ENCODE measurements around the gene TRMT13. TPM values are rescaled to one million over a fixed set of nuclear protein-coding genes. Genes with fewer than 3 reads are reported as not detected.
A peak's percentile ranks its signal among the peaks of the same experiment; 100 is the strongest.

Gene TRMT13, protein sequence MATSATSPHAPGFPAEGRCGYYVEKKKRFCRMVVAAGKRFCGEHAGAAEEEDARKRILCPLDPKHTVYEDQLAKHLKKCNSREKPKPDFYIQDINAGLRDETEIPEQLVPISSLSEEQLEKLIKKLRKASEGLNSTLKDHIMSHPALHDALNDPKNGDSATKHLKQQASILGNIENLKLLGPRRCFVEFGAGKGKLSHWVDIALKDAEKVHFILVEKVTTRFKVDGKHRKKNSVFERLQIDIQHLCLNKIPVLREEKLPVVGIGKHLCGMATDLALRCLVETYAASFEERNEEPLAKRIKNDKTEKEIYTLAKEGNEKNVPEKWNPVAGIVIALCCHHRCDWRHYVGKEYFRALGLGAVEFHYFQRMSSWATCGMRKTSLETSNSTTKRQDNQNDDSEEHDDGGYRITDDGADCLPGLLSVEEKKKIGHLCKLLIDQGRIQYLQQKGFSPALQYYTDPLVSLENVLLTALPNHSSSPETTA
- polyA plus RNA-seq (6.4 to 15.3 TPM (median 9.5 TPM) in 3 replicates), polyA minus RNA-seq (1.3 to 7.9 TPM (median 7.0 TPM) in 3 replicates)
- polyA plus RNA-seq (2011; ENCODE audit: low read depth): 11.4 TPM
- polyA plus RNA-seq (2011; cell fraction: cytosol; rRNA removed): 4.9 and 7.8 TPM in 2 replicates
- 15.4 and 27.2 TPM in 2 replicates for polyA plus RNA-seq (2011; cell fraction: nucleus; rRNA removed)
- polyA plus RNA-seq (2012; ENCODE audit: low replicate concordance): 6.2 and 7.3 TPM in 2 replicates
- 2.9 TPM for polyA minus RNA-seq (2011; cell fraction: cytosol; rRNA and poly(A)+ RNA removed)
- polyA minus RNA-seq (2011; cell fraction: nucleus; rRNA and poly(A)+ RNA removed): 6.1 and 16.0 TPM in 2 replicates

GRCh38 chr1:100132566-100133477 lies at the start of gene TRMT13, which contains the start of gene SASS6:
TSS of gene TRMT13 (plus strand) at chr1:100133163. CDS start at chr1:100133169, 6 bp downstream.
TSS of gene SASS6 (minus strand) at chr1:100132930. CDS start at chr1:100132814, 116 bp downstream.
- FAIRE-seq: peak; percentile 90
- dilution Hi-C loops (cut with MboI; ENCODE audit: extremely low pct_ligation_motif_present, low sequenced_read_pairs): no loop called here
- peaks cover 65% of the 10 kb centered on the region for H3K79me2 ChIP-seq (ENCODE audit: control insufficient read depth, insufficient read depth, low read length)
- H3K36me3 ChIP-seq (ENCODE audit: control insufficient read depth in 2 of 2, extremely low read depth in 1 of 2, insufficient read depth in 2 of 2, low read length in 2 of 2): no peaks in the 10 kb centered on the region
- peak within 1 kb of the TSS; percentile 100 for H2AFZ ChIP-seq (ENCODE audit: control insufficient read depth, low read length)
- H3K4me1 ChIP-seq (ENCODE audit: control insufficient read depth, extremely low read depth, insufficient read depth, low read length): peaks cover 15% of the 10 kb centered on the region
- H3K9me3 ChIP-seq (ENCODE audit: control insufficient read depth, low read depth, low read length): no peaks in the 10 kb centered on the region
- no peaks in the 10 kb centered on the region for H3K27me3 ChIP-seq (ENCODE audit: control insufficient read depth, extremely low read depth, insufficient read depth, low read length)
- no peaks in the 10 kb centered on the region for H4K20me1 ChIP-seq (ENCODE audit: control insufficient read depth, extremely low read depth, insufficient read depth, low read length)
- peak within 1 kb of the TSS; percentile 75 to 99 (median 96) for H3K4me3 ChIP-seq (ENCODE audit: control insufficient read depth in 2 of 3, extremely low read depth in 1 of 3, insufficient read depth in 2 of 3, low read depth in 1 of 3, low read length in 3 of 3)
- H3K9ac ChIP-seq (ENCODE audit: control insufficient read depth, extremely low read depth, insufficient read depth, low read length): peak within 1 kb of the TSS; percentile 88
- no peak for TF ChIP-seq CTCF (optimal IDR thresholded peaks at IDR 0.05 in 1 of 3, IDR thresholded peaks at IDR 0.05 in 1 of 3, conservative IDR thresholded peaks at IDR 0.05 in 1 of 3; ENCODE audit: extremely low read depth in 1 of 3, insufficient read depth in 2 of 3, low read length in 3 of 3)
- no peak for TF ChIP-seq EZH2 (IDR thresholded peaks at IDR 0.05; ENCODE audit: low read length)
- peak within 1 kb of the TSS; percentile 73 for H3K4me2 ChIP-seq (ENCODE audit: control insufficient read depth, extremely low read depth, insufficient read depth, low read depth, low read length)
- H3K9me1 ChIP-seq (ENCODE audit: control insufficient read depth, extremely low read depth, insufficient read depth, low read length): no peaks in the 10 kb centered on the region
- peak; percentile 63 for DNase-seq (ENCODE audit: low read depth, low spot score)
- peak within 1 kb of the TSS; percentile 79 for H3K27ac ChIP-seq (ENCODE audit: control insufficient read depth, insufficient read depth, low read length)

GRCh38 chr1:100087396-100087795 lies 45.6 kb upstream of the TRMT13 start:
- Histone ChIP-seq H3K4me2 (ENCODE audit: control insufficient read depth, extremely low read depth, insufficient read depth, low read depth, low read length) (no peak overlapping the region), H3K9me1 (ENCODE audit: control insufficient read depth, extremely low read depth, insufficient read depth, low read length) (no peaks in the 10 kb centered on the region), H3K27ac (ENCODE audit: control insufficient read depth, insufficient read depth, low read length) (no peak overlapping the region), H3K36me3 (ENCODE audit: control insufficient read depth in 2 of 2, extremely low read depth in 1 of 2, insufficient read depth in 2 of 2, low read length in 2 of 2) (peaks cover 1 to 4% of the 10 kb centered on the region in 2 experiments), H4K20me1 (ENCODE audit: control insufficient read depth, extremely low read depth, insufficient read depth, low read length) (no peaks in the 10 kb centered on the region), H3K9me3 (ENCODE audit: control insufficient read depth, low read depth, low read length) (no peaks in the 10 kb centered on the region), H3K79me2 (ENCODE audit: control insufficient read depth, insufficient read depth, low read length) (no peaks in the 10 kb centered on the region), H3K9ac (ENCODE audit: control insufficient read depth, extremely low read depth, insufficient read depth, low read length) (no peak overlapping the region), H2AFZ (ENCODE audit: control insufficient read depth, low read length) (no peak overlapping the region), H3K27me3 (ENCODE audit: control insufficient read depth, extremely low read depth, insufficient read depth, low read length) (no peaks in the 10 kb centered on the region), H3K4me3 (ENCODE audit: control insufficient read depth in 2 of 3, extremely low read depth in 1 of 3, insufficient read depth in 2 of 3, low read depth in 1 of 3, low read length in 3 of 3) (no peak overlapping the region), H3K4me1 (ENCODE audit: control insufficient read depth, extremely low read depth, insufficient read depth, low read length) (no peaks in the 10 kb centered on the region)
- no peak for DNase-seq (ENCODE audit: low read depth, low spot score)
- dilution Hi-C loops (cut with MboI; ENCODE audit: extremely low pct_ligation_motif_present, low sequenced_read_pairs): no loop called here
- TF ChIP-seq EZH2 (IDR thresholded peaks at IDR 0.05; ENCODE audit: low read length) (no peak), CTCF (optimal IDR thresholded peaks at IDR 0.05 in 1 of 3, IDR thresholded peaks at IDR 0.05 in 1 of 3, conservative IDR thresholded peaks at IDR 0.05 in 1 of 3; ENCODE audit: extremely low read depth in 1 of 3, insufficient read depth in 2 of 3, low read length in 3 of 3) (no peak)
- no peak for FAIRE-seq

Measured in keratinocyte (primary cell).